ENCODE data around the gene MCRIP1.

MCRIP1 gene

GRCh38 chr17:81858967-81859905, 26.1 kb upstream of the MCRIP1 start:
- no peak for TF ChIP-seq CTCF (IDR thresholded peaks at IDR 0.05; ENCODE audit: extremely low read depth, missing control alignments)

GRCh38 chr17:81858170-81858966, 25.3 kb upstream of the MCRIP1 start:
- no peak for TF ChIP-seq CTCF (IDR thresholded peaks at IDR 0.05; ENCODE audit: extremely low read depth, missing control alignments)
- DNase-seq (ENCODE audit: low spot score) = no peak

More at GRCh38 chr17:81858967-81859905, 26.1 kb upstream of the MCRIP1 start:
- no peak for DNase-seq (ENCODE audit: low spot score)

- TF ChIP-seq CTCF (IDR thresholded peaks at IDR 0.05; ENCODE audit: extremely low read depth, missing control alignments) = no peak
- DNase-seq (ENCODE audit: low spot score) = no peak
These were observed 22.1 kb upstream of the MCRIP1 start for GRCh38 chr17:81854974-81855774.

- DNase-seq (ENCODE audit: low spot score) = no peak
- TF ChIP-seq CTCF (IDR thresholded peaks at IDR 0.05; ENCODE audit: extremely low read depth, missing control alignments) = no peak
These were observed 19.1 kb upstream of the MCRIP1 start for GRCh38 chr17:81852237-81852636.

- no peak for DNase-seq (ENCODE audit: low spot score)
- TF ChIP-seq CTCF (IDR thresholded peaks at IDR 0.05; ENCODE audit: extremely low read depth, missing control alignments) = no peak
These were observed 18.3 kb upstream of the MCRIP1 start for GRCh38 chr17:81851423-81851822.

GRCh38 chr17:81849457-81849856, 16.4 kb upstream of the MCRIP1 start:
- no peak for TF ChIP-seq CTCF (IDR thresholded peaks at IDR 0.05; ENCODE audit: extremely low read depth, missing control alignments)
- no peak for DNase-seq (ENCODE audit: low spot score)

Data from GM20000 (cell line).